GM21367 (cell line): ENCODE results near the gene RDH11.
"Not testable (repeated sequence)": the region's sequence is repeated elsewhere in the genome, so short reads cannot be mapped to it uniquely, and the experiment has no call there.

Source experiments
- ATAC-seq: cut with Tn5 transposase; IDR thresholded peaks from one replicate; pipeline ENCODE4 v1.9.1; 2021; ENCODE audit not compliant: unreplicated experiment

RDH11 gene

GRCh38 chr14:67704484-67705089 is 9.0 kb upstream of the RDH11 start:
- no peak for ATAC-seq

DNA sequence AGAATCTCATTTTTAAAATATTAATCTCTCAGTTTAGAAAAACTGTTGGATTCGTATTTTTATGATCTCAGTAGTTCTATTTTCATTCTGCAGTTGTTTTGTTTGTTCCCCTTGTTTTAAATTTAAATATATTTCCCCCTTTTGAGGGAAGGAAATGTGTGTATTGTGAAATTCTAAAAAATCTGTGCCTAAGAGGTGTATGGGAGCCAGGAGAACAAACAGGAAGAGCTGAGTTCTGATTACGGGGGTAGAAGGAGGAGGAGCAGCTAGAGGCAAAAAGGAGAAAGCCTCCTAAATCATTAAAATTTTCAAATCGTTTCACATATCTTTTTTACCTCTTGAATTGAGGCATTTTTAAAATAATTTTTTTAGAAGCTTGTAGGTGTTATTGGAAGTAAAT is 8.4 kb upstream of the RDH11 start:
- no peak for ATAC-seq

DNA sequence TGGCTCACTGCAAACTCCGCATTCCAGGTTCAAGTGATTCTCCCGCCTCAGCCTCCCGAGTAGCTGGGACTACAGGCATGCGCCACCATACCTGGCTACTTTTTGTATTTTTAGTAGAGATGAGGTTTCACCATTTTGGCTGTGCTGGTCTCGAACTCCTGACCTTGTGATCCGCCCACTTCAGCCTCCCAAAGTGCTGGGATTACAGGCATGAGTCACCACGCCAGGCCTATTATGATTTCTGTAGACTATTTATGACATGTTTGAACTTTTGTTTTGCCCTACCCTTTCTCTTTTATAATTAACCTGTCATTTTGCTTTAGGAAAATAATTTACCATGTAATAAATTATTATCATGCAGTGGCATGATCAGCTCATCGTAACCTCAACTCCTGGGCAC is 5.9 kb upstream of the RDH11 start, which contains the start of gene RDH12:
TSS of gene RDH12 (plus strand) at position 395 of the 400 bp plus-strand sequence. CDS start 20,757 bp downstream, outside the sequence.
- not testable (repeated sequence) for ATAC-seq

DNA sequence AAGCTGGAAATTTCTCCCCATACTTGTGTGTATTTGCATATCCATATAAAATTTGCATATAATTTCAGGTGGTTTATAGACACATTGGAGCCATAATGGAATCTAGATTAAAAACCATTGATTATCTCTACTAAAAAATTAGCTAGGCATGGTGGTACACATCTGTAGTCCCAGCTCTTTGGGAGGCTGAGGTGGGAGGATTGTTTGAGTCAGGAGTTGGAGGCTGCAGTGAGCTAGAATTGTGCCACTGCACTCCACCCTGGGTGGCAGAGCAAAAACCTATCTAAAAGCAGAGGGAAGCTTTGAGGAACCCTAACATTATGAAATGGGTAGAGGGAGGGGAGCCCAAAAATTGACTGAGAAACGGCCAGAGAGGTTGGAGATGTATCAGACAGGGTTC is 2.6 kb upstream of the RDH11 start:
- ATAC-seq, result no peak

DNA sequence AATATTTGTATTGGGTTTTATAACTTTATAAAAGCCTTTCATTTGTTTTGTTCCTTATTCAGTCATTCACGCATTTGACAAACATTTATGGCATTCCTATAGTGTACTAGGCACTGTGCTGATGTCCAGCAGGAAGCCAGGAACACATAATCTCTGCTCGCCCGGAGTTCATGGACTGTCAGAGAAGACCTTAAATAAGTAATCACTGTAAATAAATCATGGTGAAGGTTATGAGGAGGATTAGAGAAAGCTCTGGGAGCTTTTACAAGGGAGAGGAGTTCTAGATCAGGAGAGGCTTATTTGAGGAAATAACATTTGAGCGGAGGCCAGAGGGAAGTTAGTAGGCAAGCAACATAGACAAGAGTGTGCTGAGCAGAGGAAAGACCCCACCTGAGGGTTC is 1.4 kb upstream of the RDH11 start:
- ATAC-seq, result no peak

DNA sequence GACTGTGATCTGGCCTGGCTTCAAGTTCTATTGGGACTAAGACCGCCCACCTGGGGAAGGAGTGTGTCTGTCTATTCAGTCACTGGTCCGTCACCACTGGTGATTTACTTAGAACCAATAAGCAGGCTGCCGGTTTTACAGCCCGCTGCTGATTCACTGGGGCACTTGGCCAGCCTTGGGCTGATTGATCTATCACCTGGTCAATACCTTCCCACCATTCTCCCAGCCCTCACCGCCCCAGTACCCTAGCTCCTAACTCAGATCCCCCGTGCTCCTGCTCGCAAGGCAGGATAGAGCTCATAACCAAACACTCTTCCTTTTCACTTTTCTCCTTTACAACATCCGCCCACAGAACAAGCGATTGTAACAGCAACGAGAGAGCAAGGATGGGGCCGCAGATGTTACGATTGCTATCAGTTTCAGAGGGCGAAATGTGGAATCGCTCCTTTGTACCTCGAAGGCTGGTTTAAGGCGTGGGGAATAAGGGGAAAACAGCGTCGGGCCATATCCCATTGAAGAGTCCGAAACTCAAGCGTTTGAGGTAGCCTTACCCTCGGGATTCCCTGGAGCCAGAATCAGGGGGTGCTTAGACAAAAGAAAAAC is 672 bp downstream of the RDH11 start:
- ATAC-seq, result peak; percentile 94

DNA sequence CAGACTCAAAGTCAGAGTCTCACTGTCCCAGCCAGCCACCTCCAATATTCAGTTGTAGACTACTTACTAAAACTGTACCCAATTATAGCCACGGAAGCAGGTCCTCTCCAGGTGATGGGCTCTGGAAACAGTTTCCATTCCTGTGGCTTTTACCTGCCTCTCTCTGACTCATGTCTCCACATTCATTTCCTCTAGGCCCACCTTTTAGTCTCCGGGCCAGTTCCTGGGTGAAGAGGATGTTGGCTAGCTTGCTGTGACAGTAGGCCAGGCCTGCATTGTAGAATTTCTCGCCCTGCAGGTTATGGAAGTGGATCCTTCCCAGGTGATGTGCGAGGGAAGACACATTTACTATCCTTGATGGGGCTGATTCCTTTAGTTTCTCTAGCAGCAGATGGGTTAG is 5.6 kb downstream of the RDH11 start:
- no peak for ATAC-seq

DNA sequence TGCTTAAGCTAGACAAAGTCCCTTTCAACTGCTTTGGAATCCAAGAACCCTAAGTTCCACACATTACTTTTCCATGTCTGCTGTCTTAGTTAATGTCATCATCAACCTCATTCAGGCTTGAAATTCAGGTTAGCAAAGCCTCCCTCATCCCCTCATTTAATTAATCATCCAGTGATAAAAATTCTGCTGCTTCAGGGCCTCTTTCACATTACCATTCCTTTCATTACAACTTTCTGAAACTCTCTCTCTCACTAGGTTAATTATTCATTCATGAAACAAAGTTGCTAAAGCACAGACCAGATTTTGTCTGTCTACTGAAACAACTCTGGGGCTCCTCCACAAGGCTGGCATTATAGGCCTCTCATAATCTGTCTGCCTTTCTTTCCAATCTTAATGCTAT is 11.7 kb downstream of the RDH11 start:
- no peak for ATAC-seq

DNA sequence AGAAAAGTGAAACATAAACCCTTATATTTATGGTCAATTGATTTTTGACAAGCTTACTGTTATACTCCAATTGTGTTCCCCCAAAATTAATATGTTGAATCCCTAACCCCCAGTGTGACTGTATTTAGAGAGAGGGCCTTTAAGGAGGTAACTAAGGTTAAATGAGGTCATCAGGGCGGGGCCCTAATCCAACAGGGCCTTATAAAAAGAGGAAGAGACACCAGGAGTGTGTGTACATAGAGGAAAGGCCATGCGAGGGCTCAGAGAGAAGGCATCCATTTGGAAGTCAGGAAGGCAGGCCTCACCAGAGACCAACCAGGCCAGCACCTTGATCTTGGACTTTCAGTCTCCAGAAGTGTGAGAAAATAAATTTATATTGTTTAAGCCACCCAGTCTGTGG is 14.6 kb downstream of the RDH11 start:
- ATAC-seq, result no peak

- peak; percentile 95 for ATAC-seq
Observed at GRCh38 chr14:67680121-67680602, 15.4 kb downstream of the RDH11 start.

DNA sequence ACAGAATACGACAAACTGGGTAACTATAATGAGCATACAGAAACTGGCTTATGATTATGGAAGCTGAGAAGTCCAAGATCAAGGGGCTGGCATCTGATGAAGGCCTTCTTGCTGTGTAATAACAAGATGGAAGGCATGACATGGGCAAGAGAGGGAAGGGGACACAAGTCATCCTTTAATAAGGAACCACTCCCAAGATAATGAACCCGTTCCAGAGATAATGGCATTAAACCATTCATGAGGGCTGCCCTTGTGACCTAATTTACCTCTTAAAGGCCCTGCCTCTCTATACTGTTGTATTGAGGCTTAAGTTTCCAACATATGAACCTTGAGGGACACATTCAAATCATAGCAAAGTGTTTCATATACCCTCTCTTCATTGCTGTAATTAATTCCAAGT is 16.6 kb downstream of the RDH11 start:
- no peak for ATAC-seq

GRCh38 chr14:67675219-67675582 is 20.4 kb downstream of the RDH11 start:
- no peak for ATAC-seq

DNA sequence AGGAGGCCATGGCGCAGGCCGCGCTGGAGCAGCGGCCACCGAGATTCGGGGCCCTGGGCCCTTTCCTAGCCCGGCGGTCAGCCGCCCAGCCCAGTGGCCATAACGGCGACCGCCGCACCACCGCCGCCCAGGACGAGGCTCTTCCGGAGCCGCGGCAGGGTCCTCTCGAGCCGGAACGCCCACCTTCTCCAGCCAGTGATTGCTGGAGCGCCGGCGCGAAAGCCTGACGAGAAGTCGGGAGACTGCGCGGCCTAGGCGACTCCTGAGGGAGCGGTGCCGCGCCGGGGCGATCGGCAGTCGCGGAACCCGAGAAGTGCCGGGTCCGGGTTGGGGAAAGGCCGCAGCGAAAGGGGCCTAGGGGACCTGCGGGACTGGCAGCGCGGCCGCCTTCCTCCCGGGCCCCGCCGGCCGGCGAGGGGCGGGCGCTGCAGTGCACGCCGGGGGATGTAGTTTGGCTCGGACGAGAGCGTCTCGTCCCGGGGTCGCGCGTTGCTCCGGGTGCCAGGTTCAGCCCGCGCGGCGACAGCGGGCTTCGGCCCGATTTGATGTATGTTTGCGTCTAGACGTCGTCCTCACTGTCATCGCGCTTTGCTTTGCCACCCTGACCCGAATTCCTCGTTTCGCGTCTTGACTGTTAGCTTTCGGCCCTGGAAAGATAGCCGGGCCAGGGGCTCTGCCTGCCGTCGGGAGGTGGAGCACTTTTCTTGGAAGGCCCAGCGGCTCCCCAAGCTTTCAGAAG is 20.9 kb downstream of the RDH11 start, which contains the start of gene VTI1B:
TSS of gene VTI1B (minus strand) at position 153 of the 739 bp plus-strand sequence. CDS start at position 10, 143 bp downstream.
- ATAC-seq, result peak; percentile 87

- peak; percentile 34 for ATAC-seq
Observed at GRCh38 chr14:67674139-67674479, 21.5 kb downstream of the RDH11 start.

DNA sequence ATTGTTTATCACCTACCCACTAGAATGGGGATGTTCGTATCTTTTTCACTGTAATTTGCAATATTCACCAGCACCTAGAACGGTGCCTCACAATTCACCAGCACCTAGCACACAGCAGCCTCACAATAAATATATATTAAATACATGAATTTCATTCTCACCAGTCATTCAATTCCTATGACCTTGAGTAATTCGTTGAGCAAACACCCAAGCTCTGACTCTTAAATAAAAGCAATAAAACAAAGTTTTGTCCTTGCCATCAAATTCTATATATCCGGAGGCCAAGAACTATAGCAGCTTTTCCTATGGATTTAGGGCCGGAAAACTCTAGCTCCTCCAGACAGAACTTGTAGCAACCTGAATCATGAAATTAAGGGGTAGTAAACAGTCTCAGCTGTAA is 22.1 kb downstream of the RDH11 start:
- no peak for ATAC-seq

DNA sequence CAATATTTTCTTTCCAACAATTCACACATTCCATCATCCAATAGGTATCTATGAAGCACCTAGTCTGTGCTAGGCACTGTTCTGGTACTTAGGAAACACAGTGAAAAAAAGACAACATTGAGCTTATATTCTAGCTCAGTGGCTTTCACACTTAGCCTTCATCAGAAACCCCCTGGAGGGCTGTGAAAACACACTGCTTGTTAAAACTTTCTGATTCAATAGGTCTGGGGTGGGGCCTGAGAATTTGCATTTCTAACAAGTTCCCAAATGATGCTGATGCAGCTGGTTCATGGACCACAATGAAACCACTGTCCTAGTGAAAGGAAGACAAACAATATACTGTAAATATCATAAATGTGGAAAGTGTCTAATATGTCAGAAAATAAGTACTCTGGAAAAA is 27.0 kb downstream of the RDH11 start:
- no peak for ATAC-seq

DNA sequence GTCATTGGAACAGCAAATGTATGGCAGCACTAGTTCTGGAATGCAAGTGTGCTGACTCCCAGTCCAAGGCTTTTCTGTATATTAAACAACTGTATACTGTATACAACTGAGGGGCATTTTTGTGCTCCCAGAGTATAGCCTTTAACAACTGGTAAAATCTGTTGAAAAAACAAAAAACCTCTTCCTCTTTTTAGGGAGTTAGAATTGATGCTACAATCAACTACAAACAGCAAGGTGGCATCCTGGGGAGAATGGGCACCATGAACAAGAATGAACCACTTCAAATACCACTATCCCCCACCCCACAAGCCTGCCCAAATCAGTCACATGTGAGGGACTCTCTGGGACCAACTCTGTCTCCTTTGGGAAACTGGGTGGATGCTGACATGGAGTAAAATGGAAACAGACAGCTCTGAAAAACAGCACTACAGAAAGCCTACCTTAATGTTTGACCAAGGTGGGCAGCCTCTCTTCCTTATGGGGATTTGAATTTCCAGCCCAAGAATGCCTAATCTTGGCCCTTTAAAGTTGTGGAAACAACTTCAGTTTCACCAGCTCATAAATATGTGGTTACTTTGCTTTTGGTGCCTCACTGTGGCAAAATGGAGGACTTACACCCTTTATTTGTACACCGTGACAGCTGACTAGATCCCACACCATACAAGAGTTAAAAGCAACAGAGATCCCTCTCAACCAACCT is 28.7 kb downstream of the RDH11 start:
- ATAC-seq, result peak; percentile 62

- no peak for ATAC-seq
Observed at GRCh38 chr14:67665868-67666267, 29.7 kb downstream of the RDH11 start.

GRCh38 chr14:67663633-67664032 is 31.9 kb downstream of the RDH11 start:
- ATAC-seq, result no peak

DNA sequence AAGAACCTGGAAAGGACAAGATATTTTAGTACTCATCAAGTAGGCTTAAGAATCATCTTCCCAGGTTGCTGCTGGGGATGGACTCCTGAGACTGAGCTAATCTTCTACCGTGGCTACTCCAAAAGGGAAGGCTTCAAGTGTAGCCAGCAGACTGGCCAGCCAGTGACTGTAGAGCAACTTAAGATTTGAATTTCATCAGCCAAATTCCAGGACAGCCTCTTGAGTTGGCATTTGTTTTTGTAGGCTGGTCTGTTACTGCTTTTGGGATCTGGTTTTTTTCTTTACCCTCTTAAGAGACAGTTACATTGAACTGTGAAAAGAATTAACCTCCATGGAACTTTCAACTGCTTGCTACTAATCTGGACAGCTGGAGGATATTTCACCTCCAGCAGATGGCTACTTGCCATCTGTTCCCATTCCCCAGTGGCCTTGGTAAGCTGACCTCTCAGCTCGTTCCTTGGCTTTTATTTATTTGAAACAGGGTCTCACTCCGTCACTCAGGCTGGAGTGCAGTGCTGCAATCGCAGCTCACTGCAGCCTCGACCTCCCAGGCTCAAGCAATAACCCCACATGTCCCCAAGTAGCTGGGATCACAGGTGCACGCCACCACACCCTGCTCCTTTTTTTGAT is 41.8 kb downstream of the RDH11 start:
- ATAC-seq, result no peak

DNA sequence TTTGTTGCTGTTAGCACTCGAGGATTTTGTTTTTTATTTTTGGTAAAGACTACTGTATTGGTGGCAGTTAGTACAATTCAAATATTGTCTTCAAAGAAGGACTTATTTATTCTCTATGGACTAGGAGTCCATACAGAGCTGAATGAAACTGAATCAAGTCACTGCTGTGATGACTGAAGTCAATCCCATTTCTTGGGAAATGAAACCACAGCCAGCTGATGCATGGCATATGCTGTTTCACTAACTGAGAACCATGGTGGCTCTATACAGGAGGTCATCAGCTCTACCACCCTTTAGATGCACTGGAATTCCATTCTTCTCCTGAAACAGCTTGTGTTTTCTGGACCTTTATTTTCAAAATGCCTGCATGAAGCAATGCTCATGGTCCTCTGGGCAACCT is 43.4 kb downstream of the RDH11 start:
- no peak for ATAC-seq
